ENCODE measurements around the gene SCAMP2.

The SCAMP2 gene

GRCh38 chr15:74825866-74826265 is 47.3 kb downstream of the SCAMP2 start:
- no peak for TF ChIP-seq CTCF (conservative IDR thresholded peaks at IDR 0.05; ENCODE audit: low read depth, low read length)
- no peak for DNase-seq (ENCODE audit: low read depth)
- no peak overlapping the region for H3K4me3 ChIP-seq (ENCODE audit: low read length)

GRCh38 chr15:74824976-74825375 is 48.2 kb downstream of the SCAMP2 start:
- no peak for DNase-seq (ENCODE audit: low read depth)
- no peak for TF ChIP-seq CTCF (conservative IDR thresholded peaks at IDR 0.05; ENCODE audit: low read depth, low read length)
- no peak overlapping the region for H3K4me3 ChIP-seq (ENCODE audit: low read length)

DNA sequence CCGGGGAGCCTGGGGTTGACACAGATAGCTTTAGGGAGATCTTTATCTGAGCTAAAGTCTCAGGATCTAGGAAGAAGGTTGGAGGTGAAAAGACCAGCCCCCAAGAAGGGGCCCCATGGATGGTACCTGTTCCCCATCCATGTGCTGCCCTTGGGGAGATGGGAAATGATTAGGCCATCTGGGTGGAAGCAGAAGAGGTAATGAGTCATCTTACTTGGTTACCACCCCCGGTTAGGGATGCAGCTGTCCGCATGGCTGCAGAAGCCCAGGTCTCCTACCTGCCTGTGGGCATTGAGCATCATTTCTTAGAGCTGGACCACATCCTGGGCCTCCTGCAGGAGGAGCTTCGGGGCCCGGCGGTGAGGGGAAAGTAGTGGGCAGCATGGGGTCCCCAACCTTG is 49.8 kb downstream of the SCAMP2 start:
- TF ChIP-seq CTCF (conservative IDR thresholded peaks at IDR 0.05; ENCODE audit: low read depth, low read length) = no peak
- DNase-seq (ENCODE audit: low read depth) = no peak
- H3K4me3 ChIP-seq (ENCODE audit: low read length) = no peak overlapping the region

DNA sequence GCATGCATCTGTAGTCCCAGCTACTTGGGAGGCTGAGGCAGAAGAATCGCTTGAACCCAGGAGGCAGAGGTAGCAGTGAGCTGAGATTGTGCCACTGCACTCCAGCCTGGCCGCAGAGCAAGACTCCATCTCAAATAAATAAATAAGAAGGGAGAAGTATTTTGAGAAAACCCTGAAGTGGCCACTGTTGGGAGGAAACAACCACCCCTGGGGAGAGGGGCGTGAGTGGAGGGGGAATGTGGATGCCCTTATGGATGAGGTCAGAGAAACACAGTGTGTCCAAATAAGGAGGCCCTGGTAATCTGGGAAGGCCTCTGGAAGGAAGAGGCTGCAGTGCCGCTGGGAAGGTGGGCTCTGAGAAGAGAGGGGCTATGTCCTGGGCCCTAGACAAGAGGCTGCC is 50.9 kb downstream of the SCAMP2 start:
- DNase-seq (ENCODE audit: low read depth) = no peak
- H3K4me3 ChIP-seq (ENCODE audit: low read length) = no peak overlapping the region
- TF ChIP-seq CTCF (conservative IDR thresholded peaks at IDR 0.05; ENCODE audit: low read depth, low read length) = no peak

- DNase-seq (ENCODE audit: low read depth) = no peak
- no peak for TF ChIP-seq CTCF (conservative IDR thresholded peaks at IDR 0.05; ENCODE audit: low read depth, low read length)
- H3K4me3 ChIP-seq (ENCODE audit: low read length) = no peak overlapping the region
Measured at GRCh38 chr15:74821790-74822158, 51.4 kb downstream of the SCAMP2 start.

- DNase-seq (ENCODE audit: low read depth) = no peak
- TF ChIP-seq CTCF (conservative IDR thresholded peaks at IDR 0.05; ENCODE audit: low read depth, low read length) = no peak
- no peak overlapping the region for H3K4me3 ChIP-seq (ENCODE audit: low read length)
Measured at GRCh38 chr15:74821091-74821789, 51.9 kb downstream of the SCAMP2 start.

DNA sequence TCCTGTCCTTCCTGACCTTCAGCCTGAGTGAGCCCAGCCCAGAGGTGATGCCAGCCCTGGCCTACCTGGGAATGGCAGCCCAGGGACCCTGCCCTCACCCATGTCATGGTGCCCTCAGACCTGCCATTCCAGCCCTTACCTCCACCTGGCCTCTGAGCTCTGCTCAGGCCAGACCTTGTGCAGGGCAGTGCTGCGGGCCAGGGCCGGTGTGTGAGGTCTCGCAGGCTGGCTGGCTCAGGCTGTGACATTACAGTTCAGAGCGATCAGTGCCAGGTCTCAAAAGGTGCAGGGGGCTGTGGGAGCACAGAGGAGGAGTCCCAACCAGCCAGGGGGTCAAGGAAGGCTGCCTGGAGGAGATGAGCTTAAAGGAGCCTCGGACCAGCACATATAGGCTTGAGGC is 53.1 kb downstream of the SCAMP2 start:
- no peak for TF ChIP-seq CTCF (conservative IDR thresholded peaks at IDR 0.05; ENCODE audit: low read depth, low read length)
- no peak overlapping the region for H3K4me3 ChIP-seq (ENCODE audit: low read length)
- no peak for DNase-seq (ENCODE audit: low read depth)
